ENCODE measurements around the gene CHPF. TPM values are rescaled to one million over a fixed set of nuclear protein-coding genes. Genes with fewer than 3 reads are reported as not detected.
A peak's percentile ranks its signal among the peaks of the same experiment; 100 is the strongest.

The CHPF gene
- total RNA-seq, 4 donors from 2014 or later, result 44.4 to 67.8 (median 58.4) TPM

DNA sequence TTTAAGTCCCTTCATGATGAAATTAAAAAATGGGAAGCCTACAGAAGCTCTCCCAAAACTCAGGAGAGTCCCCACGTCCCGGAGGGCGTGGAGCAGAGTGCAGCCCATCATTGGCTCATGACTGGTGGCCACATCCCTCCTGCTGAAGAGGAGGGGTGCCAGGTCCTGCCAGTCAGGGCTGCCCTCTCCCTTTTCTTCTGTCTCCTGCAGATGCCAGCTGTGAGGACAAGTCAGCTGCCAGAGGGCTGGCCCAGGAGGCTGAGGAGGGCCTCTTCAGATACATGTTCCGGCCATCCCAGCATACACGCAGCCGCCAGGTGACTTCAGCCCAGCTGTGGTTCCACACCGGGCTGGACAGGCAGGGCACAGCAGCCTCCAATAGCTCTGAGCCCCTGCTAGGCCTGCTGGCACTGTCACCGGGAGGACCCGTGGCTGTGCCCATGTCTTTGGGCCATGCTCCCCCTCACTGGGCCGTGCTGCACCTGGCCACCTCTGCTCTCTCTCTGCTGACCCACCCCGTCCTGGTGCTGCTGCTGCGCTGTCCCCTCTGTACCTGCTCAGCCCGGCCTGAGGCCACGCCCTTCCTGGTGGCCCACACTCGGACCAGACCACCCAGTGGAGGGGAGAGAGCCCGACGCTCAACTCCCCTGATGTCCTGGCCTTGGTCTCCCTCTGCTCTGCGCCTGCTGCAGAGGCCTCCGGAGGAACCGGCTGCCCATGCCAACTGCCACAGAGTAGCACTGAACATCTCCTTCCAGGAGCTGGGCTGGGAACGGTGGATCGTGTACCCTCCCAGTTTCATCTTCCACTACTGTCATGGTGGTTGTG is 31.1 kb upstream of the CHPF start:
- Histone ChIP-seq H3K4me3 (no peak overlapping the region), H3K27me3 (peaks cover 0 to 45% (median 0%) of the 10 kb centered on the region in 4 donors), H3K4me1 (peaks cover 14 to 18% (median 16%) of the 10 kb centered on the region in 4 donors), H3K9me3 (no peaks in the 10 kb centered on the region), H3K27ac (replicated peaks in 1 of 4) (no peak overlapping the region), H3K36me3 (no peaks in the 10 kb centered on the region)
- TF ChIP-seq POLR2A (IDR thresholded peaks at IDR 0.05; ENCODE audit: low read depth), result no peak
- no peak for TF ChIP-seq EP300 (IDR thresholded peaks at IDR 0.05)
- no peak for TF ChIP-seq POLR2AphosphoS5 (IDR thresholded peaks at IDR 0.05)
- TF ChIP-seq, protein P1, sequence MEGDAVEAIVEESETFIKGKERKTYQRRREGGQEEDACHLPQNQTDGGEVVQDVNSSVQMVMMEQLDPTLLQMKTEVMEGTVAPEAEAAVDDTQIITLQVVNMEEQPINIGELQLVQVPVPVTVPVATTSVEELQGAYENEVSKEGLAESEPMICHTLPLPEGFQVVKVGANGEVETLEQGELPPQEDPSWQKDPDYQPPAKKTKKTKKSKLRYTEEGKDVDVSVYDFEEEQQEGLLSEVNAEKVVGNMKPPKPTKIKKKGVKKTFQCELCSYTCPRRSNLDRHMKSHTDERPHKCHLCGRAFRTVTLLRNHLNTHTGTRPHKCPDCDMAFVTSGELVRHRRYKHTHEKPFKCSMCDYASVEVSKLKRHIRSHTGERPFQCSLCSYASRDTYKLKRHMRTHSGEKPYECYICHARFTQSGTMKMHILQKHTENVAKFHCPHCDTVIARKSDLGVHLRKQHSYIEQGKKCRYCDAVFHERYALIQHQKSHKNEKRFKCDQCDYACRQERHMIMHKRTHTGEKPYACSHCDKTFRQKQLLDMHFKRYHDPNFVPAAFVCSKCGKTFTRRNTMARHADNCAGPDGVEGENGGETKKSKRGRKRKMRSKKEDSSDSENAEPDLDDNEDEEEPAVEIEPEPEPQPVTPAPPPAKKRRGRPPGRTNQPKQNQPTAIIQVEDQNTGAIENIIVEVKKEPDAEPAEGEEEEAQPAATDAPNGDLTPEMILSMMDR (IDR thresholded peaks at IDR 0.05), result no peak
- intact Hi-C loops (cut with DNase I), result no loop called here
- DNase-seq (ENCODE audit: extremely low spot score), result no peak
- WGBS, result 80% methylated on average over 14 of the region's 22 CpGs

DNA sequence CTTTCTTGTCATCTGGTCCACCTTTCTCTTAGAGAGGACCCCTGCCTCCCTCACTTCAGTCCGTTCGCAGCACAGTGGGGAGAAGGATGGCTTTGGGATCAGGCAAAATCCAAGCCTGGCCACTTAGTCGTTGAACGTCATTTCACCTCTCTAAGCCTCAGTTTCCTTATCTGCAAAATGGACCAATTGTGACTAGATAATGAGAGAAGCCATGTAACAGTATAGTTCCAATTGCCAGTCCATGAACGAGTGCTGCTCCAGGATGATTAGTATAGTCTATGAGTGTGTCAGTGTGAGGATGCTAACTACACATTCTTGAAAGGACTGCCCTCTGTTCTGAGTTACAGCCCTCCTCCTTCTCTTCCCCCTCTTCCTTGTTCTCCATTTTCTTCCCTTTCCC is 29.6 kb upstream of the CHPF start:
- WGBS, result 71% methylated on average over 5 of the region's 5 CpGs
- Histone ChIP-seq H3K9me3 (no peaks in the 10 kb centered on the region), H3K4me1 (peaks cover 15 to 20% (median 16%) of the 10 kb centered on the region in 4 donors), H3K27me3 (peaks cover 0 to 36% (median 0%) of the 10 kb centered on the region in 4 donors), H3K4me3 (no peak overlapping the region), H3K27ac (replicated peaks in 1 of 4) (no peak overlapping the region), H3K36me3 (no peaks in the 10 kb centered on the region)
- TF ChIP-seq EP300 (IDR thresholded peaks at IDR 0.05), result no peak
- TF ChIP-seq POLR2AphosphoS5 (IDR thresholded peaks at IDR 0.05), result no peak
- no peak for TF ChIP-seq POLR2A (IDR thresholded peaks at IDR 0.05; ENCODE audit: low read depth)
- TF ChIP-seq, protein P1 (IDR thresholded peaks at IDR 0.05), result no peak
- intact Hi-C loops (cut with DNase I), result no loop called here
- no peak for DNase-seq (ENCODE audit: extremely low spot score)

DNA sequence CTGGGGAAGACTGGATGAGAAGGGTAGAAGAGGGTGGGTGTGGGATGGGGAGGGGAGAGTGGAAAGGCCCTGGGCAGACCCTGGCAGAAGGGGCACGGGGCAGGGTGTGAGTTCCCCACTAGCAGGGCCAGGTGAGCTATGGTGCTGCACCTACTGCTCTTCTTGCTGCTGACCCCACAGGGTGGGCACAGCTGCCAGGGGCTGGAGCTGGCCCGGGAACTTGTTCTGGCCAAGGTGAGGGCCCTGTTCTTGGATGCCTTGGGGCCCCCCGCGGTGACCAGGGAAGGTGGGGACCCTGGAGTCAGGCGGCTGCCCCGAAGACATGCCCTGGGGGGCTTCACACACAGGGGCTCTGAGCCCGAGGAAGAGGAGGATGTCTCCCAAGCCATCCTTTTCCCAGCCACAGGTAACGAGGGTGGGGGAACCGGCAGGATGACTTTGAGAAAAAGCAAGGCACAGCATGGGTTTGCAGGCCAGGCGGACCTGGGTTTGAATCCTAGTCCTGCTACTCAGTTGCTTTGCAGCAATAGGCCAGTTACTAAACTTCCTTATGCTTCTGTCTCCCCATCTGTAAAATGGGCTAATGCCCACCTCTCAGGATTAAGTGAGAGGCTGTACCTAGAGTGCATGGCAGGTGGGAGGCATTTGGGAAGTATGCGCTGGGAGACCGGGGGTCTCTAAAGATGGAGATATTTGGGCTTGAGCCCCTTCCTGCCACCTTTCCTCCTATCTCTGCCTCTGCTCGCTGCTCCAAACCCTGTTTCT is 28.8 kb upstream of the CHPF start, which contains the start of gene INHA:
Gene INHA, plus strand, starts transcription at position 74 of the 765 bp plus-strand sequence. Its CDS starts 65 bp downstream, at position 139.
- intact Hi-C loops (cut with DNase I), result no loop called here

More for the DNA sequence above, 28.8 kb upstream of the CHPF start, which contains the start of gene INHA:
- H3K9me3 ChIP-seq, result no peaks in the 10 kb centered on the region
- TF ChIP-seq POLR2A (IDR thresholded peaks at IDR 0.05; ENCODE audit: low read depth), result no peak
- TF ChIP-seq, protein P1 (IDR thresholded peaks at IDR 0.05), result no peak
- TF ChIP-seq POLR2AphosphoS5 (IDR thresholded peaks at IDR 0.05), result no peak
- no peak for TF ChIP-seq EP300 (IDR thresholded peaks at IDR 0.05)
- H3K4me1 ChIP-seq, result peaks cover 15 to 20% (median 16%) of the 10 kb centered on the region in 4 donors
- peaks cover 0 to 28% (median 0%) of the 10 kb centered on the region in 4 donors for H3K27me3 ChIP-seq
- H3K27ac ChIP-seq (replicated peaks in 1 of 4), result peak within 1 kb of the TSS; percentile 86 to 91 (median 90)
- H3K36me3 ChIP-seq, result peaks cover 0 to 7% (median 3%) of the 10 kb centered on the region in 4 donors
- WGBS, result 86% methylated on average over 13 of the region's 13 CpGs
- no peak for DNase-seq (ENCODE audit: extremely low spot score)
- H3K4me3 ChIP-seq, result peak within 1 kb of the TSS; percentile 73 to 87 (median 82)
